22Rv1 (cell line): ENCODE results near the gene ZNF3.

ENCODE experiments used
- CTCF ChIP-seq: fragments of 450-650 bp; IDR thresholded peaks from 2 replicates; pipeline ENCODE4 v1.5.1; 2017; ENCODE audit warnings: mild to moderate bottlenecking
- ZFX ChIP-seq: fragments of 450-650 bp; IDR thresholded peaks from 2 replicates; pipeline ENCODE4 v1.6.1; 2017; ENCODE audit warnings: antibody characterized with exemption, borderline replicate concordance

GRCh38 chr7:100085515-100085914 lies 4.0 kb upstream of the ZNF3 start:
- TF ChIP-seq CTCF = no peak
- no peak for TF ChIP-seq ZFX
